ENCODE data around the gene DPYSL4. TPM values are rescaled to one million over a fixed set of nuclear protein-coding genes. Genes with fewer than 3 reads are reported as not detected.
A peak's percentile ranks its signal among the peaks of the same experiment; 100 is the strongest.

Gene DPYSL4
- total and polyA plus RNA-seq, 3 experiments from 2014 or later = 3.2 to 3.3 TPM; not detected in 1

DNA sequence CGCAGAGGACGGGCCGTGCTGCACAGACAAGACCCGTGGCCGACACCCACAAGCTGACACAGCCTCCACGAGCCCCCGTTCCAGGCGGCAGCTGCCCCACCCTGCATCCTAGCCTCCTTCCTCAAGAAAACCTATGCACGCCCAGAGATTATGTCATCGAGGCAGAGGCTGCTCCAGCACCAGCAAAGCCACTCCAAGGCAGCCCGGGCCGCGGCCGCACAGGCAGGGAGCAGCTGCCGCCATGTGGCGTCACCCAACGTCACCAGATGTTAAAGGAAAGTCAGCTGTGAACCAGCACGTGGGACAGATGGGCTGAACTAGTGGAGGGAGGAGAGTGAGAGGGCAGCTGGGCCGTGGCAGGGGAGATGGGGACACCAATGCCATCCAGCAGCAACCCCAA, 61.2 kb downstream of the DPYSL4 start:
- Histone ChIP-seq H3K36me3 (ENCODE audit: insufficient read depth, low read length) (no peaks in the 10 kb centered on the region), H3K27ac (ENCODE audit: low read depth, low read length) (no peak overlapping the region), H3K9me3 (ENCODE audit: low read length) (no peaks in the 10 kb centered on the region), H3K4me1 (ENCODE audit: insufficient read depth, low read length) (no peaks in the 10 kb centered on the region), H3K27me3 (ENCODE audit: insufficient read depth, low read length, poor library complexity, severe bottlenecking) (no peaks in the 10 kb centered on the region), H3K4me3 (ENCODE audit: low read length) (no peak overlapping the region)
- Mint-ChIP-seq H3K4me1 (no peaks in the 10 kb centered on the region), H3K27me3 (peaks cover 0 to 1% of the 10 kb centered on the region in 2 donors), H3K36me3 (no peaks in the 10 kb centered on the region), H3K4me3 (no peak overlapping the region), H3K27ac (peak overlapping the region in 1 of 8 donors; percentile 77), H3K9me3 (no peaks in the 10 kb centered on the region)
- CTCF ChIA-PET = no interaction called here
- no peak for DNase-seq
- POLR2A ChIA-PET = no interaction called here

- Mint-ChIP-seq H3K27ac (peak overlapping the region in 1 of 8 donors; percentile 89), H3K9me3 (no peaks in the 10 kb centered on the region), H3K36me3 (no peaks in the 10 kb centered on the region), H3K4me1 (no peaks in the 10 kb centered on the region), H3K4me3 (peak overlapping the region in 4 of 7 donors; percentile 35 to 67 (median 60)), H3K27me3 (peaks cover 0 to 1% of the 10 kb centered on the region in 2 donors)
- H3K9me3 ChIP-seq (ENCODE audit: low read length) = no peaks in the 10 kb centered on the region
- no peak overlapping the region for H3K27ac ChIP-seq (ENCODE audit: low read depth, low read length)
- CTCF ChIA-PET = no interaction called here
- peak overlapping the region; percentile 22 for H3K4me3 ChIP-seq (ENCODE audit: low read length)
- H3K4me1 ChIP-seq (ENCODE audit: insufficient read depth, low read length) = no peaks in the 10 kb centered on the region
- H3K27me3 ChIP-seq (ENCODE audit: insufficient read depth, low read length, poor library complexity, severe bottlenecking) = no peaks in the 10 kb centered on the region
- POLR2A ChIA-PET = no interaction called here
- DNase-seq = peak; percentile 53 to 70 (median 59)
- no peaks in the 10 kb centered on the region for H3K36me3 ChIP-seq (ENCODE audit: insufficient read depth, low read length)
Measured at GRCh38 chr10:132248455-132249225, 61.9 kb downstream of the DPYSL4 start.

DNA sequence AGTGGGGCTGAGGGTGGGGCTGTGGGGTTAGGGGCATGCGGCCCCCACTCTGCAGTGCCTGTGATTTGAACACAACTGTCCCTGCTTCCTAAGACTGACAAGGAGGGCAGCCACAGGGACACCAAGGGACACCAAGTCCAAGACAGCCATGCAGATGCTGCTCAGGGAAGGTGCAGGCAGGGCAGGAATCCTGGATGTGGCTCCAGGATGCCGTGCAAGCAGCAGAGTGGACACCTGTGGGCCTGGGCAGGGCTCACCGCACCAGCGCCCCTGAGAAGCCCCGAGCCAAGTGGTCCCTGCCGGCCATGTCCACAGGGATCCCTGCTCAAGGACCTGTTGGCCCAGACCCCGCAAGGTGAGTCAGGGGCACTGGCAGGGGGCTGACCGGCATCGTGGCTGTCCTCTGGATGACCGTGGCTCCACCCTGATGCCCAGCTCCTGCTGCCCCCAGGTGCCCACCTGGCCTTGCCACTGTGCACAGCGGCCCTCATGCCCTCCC, 62.5 kb downstream of the DPYSL4 start:
- Histone ChIP-seq H3K27me3 (ENCODE audit: insufficient read depth, low read length, poor library complexity, severe bottlenecking) (no peaks in the 10 kb centered on the region), H3K4me3 (ENCODE audit: low read length) (no peak overlapping the region), H3K9me3 (ENCODE audit: low read length) (no peaks in the 10 kb centered on the region), H3K36me3 (ENCODE audit: insufficient read depth, low read length) (no peaks in the 10 kb centered on the region), H3K4me1 (ENCODE audit: insufficient read depth, low read length) (no peaks in the 10 kb centered on the region), H3K27ac (ENCODE audit: low read depth, low read length) (no peak overlapping the region)
- H3K4me3 Mint-ChIP-seq = no peak overlapping the region
- H3K9me3 Mint-ChIP-seq = no peaks in the 10 kb centered on the region
- H3K27ac Mint-ChIP-seq = peak overlapping the region in 1 of 8 donors; percentile 89
- H3K36me3 Mint-ChIP-seq = no peaks in the 10 kb centered on the region
- CTCF ChIA-PET = no interaction called here
- H3K4me1 Mint-ChIP-seq = no peaks in the 10 kb centered on the region
- POLR2A ChIA-PET = no interaction called here
- H3K27me3 Mint-ChIP-seq = peaks cover 0 to 1% of the 10 kb centered on the region in 2 donors
- no peak for DNase-seq

DNA sequence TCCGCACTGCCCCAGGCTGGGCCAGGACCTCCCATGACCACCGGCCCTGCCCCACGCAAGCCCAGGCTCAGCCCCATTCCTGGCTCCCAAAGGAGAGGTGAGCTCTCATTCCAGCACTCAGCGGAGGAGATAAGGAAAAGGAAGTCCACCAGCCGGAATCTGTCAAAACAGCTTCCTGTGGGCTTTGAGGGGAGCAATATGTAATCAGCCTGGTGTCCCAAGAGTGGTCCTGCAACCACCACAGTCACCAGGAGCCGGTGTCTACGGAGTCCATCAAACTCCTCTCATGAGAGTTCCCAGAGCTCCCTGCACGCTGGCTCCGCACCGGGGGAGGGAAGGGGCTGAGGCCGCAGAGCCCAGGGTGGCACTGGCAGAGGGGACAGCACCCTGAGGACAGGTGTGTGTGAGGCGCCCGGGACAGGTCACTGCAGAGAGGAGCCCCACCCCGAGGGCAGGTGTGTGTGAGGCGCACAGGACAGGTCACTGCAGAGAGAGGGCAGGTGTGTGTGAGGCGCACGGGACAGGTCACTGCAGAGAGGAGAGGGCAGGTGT, 63.2 kb downstream of the DPYSL4 start:
- Mint-ChIP-seq H3K27me3 (peaks cover 0 to 1% of the 10 kb centered on the region in 2 donors), H3K4me1 (peaks cover 0 to 2% (median 0%) of the 10 kb centered on the region in 3 donors), H3K36me3 (no peaks in the 10 kb centered on the region), H3K9me3 (no peaks in the 10 kb centered on the region), H3K27ac (no peak overlapping the region), H3K4me3 (peak overlapping the region in 1 of 7 donors; percentile 54)
- DNase-seq = no peak
- no peaks in the 10 kb centered on the region for H3K9me3 ChIP-seq (ENCODE audit: low read length)
- POLR2A ChIA-PET = no interaction called here
- CTCF ChIA-PET = no interaction called here
- no peaks in the 10 kb centered on the region for H3K4me1 ChIP-seq (ENCODE audit: insufficient read depth, low read length)
- H3K36me3 ChIP-seq (ENCODE audit: insufficient read depth, low read length) = no peaks in the 10 kb centered on the region
- H3K4me3 ChIP-seq (ENCODE audit: low read length) = no peak overlapping the region
- no peaks in the 10 kb centered on the region for H3K27me3 ChIP-seq (ENCODE audit: insufficient read depth, low read length, poor library complexity, severe bottlenecking)
- no peak overlapping the region for H3K27ac ChIP-seq (ENCODE audit: low read depth, low read length)

DNA sequence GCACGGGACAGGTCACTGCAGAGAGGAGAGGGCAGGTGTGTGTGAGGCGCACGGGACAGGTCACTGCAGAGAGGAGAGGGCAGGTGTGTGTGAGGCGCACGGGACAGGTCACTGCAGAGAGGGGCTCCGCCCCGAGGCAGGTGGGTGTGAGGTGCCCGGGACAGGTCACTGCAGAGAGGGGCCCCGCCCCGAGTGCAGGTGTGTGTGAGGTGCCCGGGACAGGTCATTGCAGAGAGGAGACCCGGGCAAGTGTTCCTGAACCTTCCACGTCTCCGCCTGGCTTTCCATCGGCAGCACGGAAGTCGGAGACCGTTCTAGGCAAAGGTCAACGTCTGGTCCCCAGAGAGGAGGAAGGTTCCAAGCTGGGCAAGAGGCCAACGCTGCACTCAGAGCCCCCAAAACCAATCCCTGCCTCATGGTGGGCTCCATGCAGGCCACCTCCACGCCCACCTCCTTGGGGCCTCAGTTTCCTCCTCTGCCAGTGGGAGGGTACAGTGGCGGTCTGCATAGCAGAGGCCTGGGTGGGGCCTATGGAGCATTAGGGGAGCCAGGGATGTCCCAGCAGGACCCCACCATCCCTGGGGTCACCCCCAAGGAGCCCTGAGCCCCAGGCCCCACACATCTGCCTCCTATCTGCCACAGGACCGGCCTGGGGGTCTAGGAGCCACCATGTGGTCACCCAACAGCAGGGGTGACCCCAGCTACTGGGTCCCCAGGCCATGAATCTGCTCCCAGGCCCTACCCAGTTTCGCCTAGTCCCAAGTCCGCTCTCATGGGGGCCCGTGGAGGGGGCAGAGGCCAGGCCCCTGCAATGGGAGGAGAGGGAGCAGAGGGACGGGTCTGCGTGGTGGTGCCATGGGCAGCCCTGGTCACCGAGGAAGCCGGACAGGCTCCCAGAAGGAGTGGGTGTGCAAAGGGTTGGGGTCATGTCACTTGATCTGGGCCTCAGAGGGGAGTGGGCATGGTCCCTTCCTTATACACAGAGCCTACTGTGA, 64.0 kb downstream of the DPYSL4 start:
- Histone ChIP-seq H3K27ac (ENCODE audit: low read depth, low read length) (no peak overlapping the region), H3K4me3 (ENCODE audit: low read length) (no peak overlapping the region), H3K4me1 (ENCODE audit: insufficient read depth, low read length) (peaks cover 2% of the 10 kb centered on the region), H3K9me3 (ENCODE audit: low read length) (no peaks in the 10 kb centered on the region), H3K36me3 (ENCODE audit: insufficient read depth, low read length) (no peaks in the 10 kb centered on the region), H3K27me3 (ENCODE audit: insufficient read depth, low read length, poor library complexity, severe bottlenecking) (no peaks in the 10 kb centered on the region)
- Mint-ChIP-seq H3K36me3 (no peaks in the 10 kb centered on the region), H3K4me3 (no peak overlapping the region), H3K9me3 (no peaks in the 10 kb centered on the region), H3K27ac (no peak overlapping the region), H3K4me1 (peaks cover 0 to 9% (median 0%) of the 10 kb centered on the region in 3 donors), H3K27me3 (peaks cover 0 to 1% of the 10 kb centered on the region in 2 donors)
- POLR2A ChIA-PET = no interaction called here
- CTCF ChIA-PET = no interaction called here
- DNase-seq = no peak

- H3K27ac Mint-ChIP-seq = peak overlapping the region in 1 of 8 donors; percentile 38
- H3K4me1 Mint-ChIP-seq = peaks cover 0 to 9% (median 0%) of the 10 kb centered on the region in 3 donors
- no peaks in the 10 kb centered on the region for H3K36me3 Mint-ChIP-seq
- peaks cover 0 to 1% of the 10 kb centered on the region in 2 donors for H3K27me3 Mint-ChIP-seq
- H3K4me1 ChIP-seq (ENCODE audit: insufficient read depth, low read length) = peaks cover 3% of the 10 kb centered on the region
- DNase-seq = no peak
- ChIA-PET POLR2A (no interaction called here), CTCF (no interaction called here)
- H3K9me3 Mint-ChIP-seq = no peaks in the 10 kb centered on the region
- no peak overlapping the region for H3K27ac ChIP-seq (ENCODE audit: low read depth, low read length)
- no peaks in the 10 kb centered on the region for H3K9me3 ChIP-seq (ENCODE audit: low read length)
- no peak overlapping the region for H3K4me3 Mint-ChIP-seq
- no peaks in the 10 kb centered on the region for H3K36me3 ChIP-seq (ENCODE audit: insufficient read depth, low read length)
- no peak overlapping the region for H3K4me3 ChIP-seq (ENCODE audit: low read length)
- no peaks in the 10 kb centered on the region for H3K27me3 ChIP-seq (ENCODE audit: insufficient read depth, low read length, poor library complexity, severe bottlenecking)
Measured at GRCh38 chr10:132251928-132252327, 65.2 kb downstream of the DPYSL4 start.

GRCh38 chr10:132252412-132252811, 65.7 kb downstream of the DPYSL4 start:
- DNase-seq = no peak
- no peaks in the 10 kb centered on the region for H3K9me3 ChIP-seq (ENCODE audit: low read length)
- H3K27ac ChIP-seq (ENCODE audit: low read depth, low read length) = no peak overlapping the region
- ChIA-PET POLR2A (no interaction called here), CTCF (no interaction called here)
- H3K36me3 Mint-ChIP-seq = no peaks in the 10 kb centered on the region
- peak overlapping the region in 1 of 7 donors; percentile 5 for H3K4me3 Mint-ChIP-seq
- H3K4me1 ChIP-seq (ENCODE audit: insufficient read depth, low read length) = peaks cover 3% of the 10 kb centered on the region
- no peaks in the 10 kb centered on the region for H3K9me3 Mint-ChIP-seq
- no peak overlapping the region for H3K27ac Mint-ChIP-seq
- H3K27me3 Mint-ChIP-seq = peaks cover 0 to 1% of the 10 kb centered on the region in 2 donors
- H3K4me3 ChIP-seq (ENCODE audit: low read length) = no peak overlapping the region
- no peaks in the 10 kb centered on the region for H3K36me3 ChIP-seq (ENCODE audit: insufficient read depth, low read length)
- H3K4me1 Mint-ChIP-seq = peaks cover 0 to 13% (median 0%) of the 10 kb centered on the region in 3 donors
- H3K27me3 ChIP-seq (ENCODE audit: insufficient read depth, low read length, poor library complexity, severe bottlenecking) = no peaks in the 10 kb centered on the region
